Spleen (tissue), 11 donors: ENCODE data around the gene NOP56. TPM values are rescaled to one million over a fixed set of nuclear protein-coding genes. Genes with fewer than 3 reads are reported as not detected.
"Not testable (repeated sequence)": the region's sequence is repeated elsewhere in the genome, so short reads cannot be mapped to it uniquely, and the experiment has no call there.

ENCODE experiments used
- DNase-seq: peaks from one replicate; pipeline ENCODE4 v3.0.0-alpha.2; 2020
- H3K27ac ChIP-seq, 8 donors: fragments of 200-600 bp; sonication (generic) in 7 of 8; 1 replicate in 4 of 8; 2 replicates in 4 of 8; pipeline versions ENCODE4 v1.5.0 to v1.8.0; 2016 to 2021; ENCODE audit warnings: inconsistent platforms in 4 of 8, mild to moderate bottlenecking in 4 of 8, moderate library complexity in 1 of 8
- H3K27me3 ChIP-seq, 7 donors: fragments of 200-600 bp; sonication (generic) in 6 of 7; replicated peaks in 1 of 7; 1 replicate in 4 of 7; 2 replicates in 3 of 7; pipeline versions ENCODE4 v1.5.0 to v1.8.0; 2016 to 2021; ENCODE audit warnings: inconsistent platforms in 3 of 7, mild to moderate bottlenecking in 1 of 7
- H3K36me3 ChIP-seq, 6 donors: fragments of 200-600 bp; sonication (generic) in 5 of 6; 1 replicate in 4 of 6; 2 replicates in 2 of 6; pipeline versions ENCODE4 v1.5.0 to v1.8.0; 2016 to 2021; ENCODE audit warnings: inconsistent platforms in 2 of 6
- H3K4me1 ChIP-seq, 6 donors: fragments of 200-600 bp; sonication (generic) in 5 of 6; 1 replicate in 3 of 6; 2 replicates in 3 of 6; pipeline versions ENCODE4 v1.5.0 to v1.8.0; 2016 to 2021; ENCODE audit warnings: inconsistent platforms in 3 of 6
- H3K4me3 ChIP-seq, 8 donors: fragments of 200-600 bp; sonication (generic) in 7 of 8; 1 replicate in 4 of 8; 2 replicates in 4 of 8; pipeline versions ENCODE4 v1.5.0 to v1.8.0; 2016 to 2021; ENCODE audit warnings: inconsistent platforms in 4 of 8, mild to moderate bottlenecking in 4 of 8, moderate library complexity in 2 of 8
- H3K9me3 ChIP-seq, 8 donors: fragments of 200-600 bp; sonication (generic) in 7 of 8; 1 replicate in 4 of 8; 2 replicates in 4 of 8; pipeline versions ENCODE4 v1.5.0 to v1.8.0; 2016 to 2021; ENCODE audit warnings: inconsistent platforms in 4 of 8
- CTCF ChIP-seq, 11 experiments: fragments of 200-600 bp in 7 of 11; fragments of 450-650 bp in 4 of 11; sonication (generic) in 4 of 11; IDR thresholded peaks in 8 of 11; conservative IDR thresholded peaks in 3 of 11; 1 replicate in 7 of 11; 2 replicates in 4 of 11; pipeline versions ENCODE4 v1.4.0 to v1.8.0; 2016 to 2021; ENCODE audit warnings: antibody characterized with exemption in 11 of 11, inconsistent platforms in 4 of 11, mild to moderate bottlenecking in 1 of 11
- POLR2A ChIP-seq, 3 donors: fragments of 450-650 bp; IDR thresholded peaks; one replicate each; pipeline ENCODE4 v1.5.1; 2017; ENCODE audit warnings: antibody characterized with exemption in 3 of 3, mild to moderate bottlenecking in 1 of 3
- POLR2AphosphoS5 ChIP-seq, 3 donors: sonication (generic); formaldehyde crosslinking; IDR thresholded peaks; one replicate each; pipeline ENCODE4 v1.5.1; 2017; ENCODE audit warnings: antibody characterized with exemption in 3 of 3
- WGBS, 5 donors: extraction: QIAGEN DNeasy Blood & Tissue Kit in 3 of 5; methylation state at CpG; one replicate each; pipeline versions ENCODE4 v1.1.5 to v1.1.7; 2013 to 2018; 5-methylcytosine and 5-hydroxymethylcytosine counted together
- intact Hi-C: fragments of 100-400 bp; cut with DNase I; formaldehyde crosslinking; loops from one replicate; pipeline ENCODE4 v1.15.0; 2023; ENCODE audit warnings: low total_unique reads
- polyA plus RNA-seq, 3 donors: library from polyadenylated mRNA; stranded (reverse); fragments of 200-250 nt; gene quantifications; one replicate each; pipeline ENCODE4 v1.2.1, GENCODE V29; 2013
- total RNA-seq, 7 donors: library from RNA; depleted of rRNA in 3 of 7; stranded (reverse); fragments of >200 nt in 3 of 7; fragmentation: NEBNext Ultra II Directional in 4 of 7; extraction: Animal tissue kit (Norgen Biotek cat#: 25700) in 4 of 7; gene quantifications; one replicate each; pipeline versions ENCODE4 v1.1.0 to v1.2.1, GENCODE V29; 2016 to 2021
- donor health status: healthy with polysubstance abuse.
- donor health status: DM: no; HTN: no; CAD: no; lungs with moderate emphysema.
- donor health status: DM: no; HTN: no; CAD: no.
- donor health status: Bipolar disorder and iron deficiency.
- donor health status: healthy.
- donor health status: DM: no; HTN: no; CAD: no.
- donor health status: DM: yes; HTN: yes; CAD: no.

NOP56 gene
- total and polyA plus RNA-seq, 10 donors = 82.1 to 208 (median 136) TPM

- intact Hi-C loops = loop anchor here (10.0 kb wide), 1 partner anchor 175 kb away; no protein-coding TSS in a partner anchor
- H3K9me3 ChIP-seq = no peaks in the 10 kb centered on the region
- DNase-seq = no peak
- H3K36me3 ChIP-seq = no peaks in the 10 kb centered on the region
- peaks cover 0 to 14% (median 0%) of the 10 kb centered on the region in 7 donors for H3K27me3 ChIP-seq
- WGBS, 5 donors = 58 to 68% (median 64%) methylated on average over 4 of the region's 4 CpGs
- no peak overlapping the region for H3K4me3 ChIP-seq
- H3K4me1 ChIP-seq = peaks cover 0 to 4% (median 1%) of the 10 kb centered on the region in 6 donors
- no peak for TF ChIP-seq POLR2A (IDR thresholded peaks at IDR 0.05)
- no peak for TF ChIP-seq POLR2AphosphoS5 (IDR thresholded peaks at IDR 0.05)
- no peak for TF ChIP-seq CTCF (IDR thresholded peaks at IDR 0.05 in 8 of 11, conservative IDR thresholded peaks at IDR 0.05 in 3 of 11)
- H3K27ac ChIP-seq = no peak overlapping the region
Observed at GRCh38 chr20:2680046-2680445, 27.6 kb downstream of the NOP56 start.

- H3K4me3 ChIP-seq, H3K36me3 ChIP-seq, H3K27ac ChIP-seq, H3K9me3 ChIP-seq, H3K4me1 ChIP-seq, DNase-seq: not testable (repeated sequence)
- peaks cover 0 to 21% (median 6%) of the 10 kb centered on the region in 7 donors for H3K27me3 ChIP-seq
- WGBS, 5 donors = 57 to 79% (median 66%) methylated on average over 3 of the region's 3 CpGs
- intact Hi-C loops = loop anchor here (10.0 kb wide), 1 partner anchor 173 kb away; no protein-coding TSS in a partner anchor
Observed at GRCh38 chr20:2682040-2682439, 29.6 kb downstream of the NOP56 start.

DNA sequence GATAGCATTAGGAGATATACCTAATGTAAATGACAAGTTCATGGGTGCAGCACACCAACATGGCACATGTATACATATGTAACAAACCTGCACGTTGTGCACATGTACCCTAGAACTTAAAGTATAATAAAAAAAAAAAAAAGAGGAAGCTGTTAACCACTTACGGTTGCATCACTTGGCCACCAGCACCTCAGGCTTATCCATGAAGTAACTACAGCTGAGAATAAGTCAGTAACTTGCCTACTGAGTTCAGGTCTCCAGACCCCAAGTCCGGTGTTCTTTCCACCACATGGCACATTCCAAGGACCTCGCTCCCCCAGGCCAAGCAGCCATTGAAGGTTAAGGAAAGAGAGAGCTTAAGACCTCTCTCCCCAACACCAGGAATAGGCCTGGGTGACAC lies 32.4 kb downstream of the NOP56 start:
- peaks cover 0 to 18% (median 11%) of the 10 kb centered on the region in 6 donors for H3K4me1 ChIP-seq
- H3K4me3 ChIP-seq, H3K27ac ChIP-seq, H3K36me3 ChIP-seq, H3K9me3 ChIP-seq: not testable (repeated sequence)
- WGBS, 5 donors = 29 to 58% (median 43%) methylated on average over 4 of the region's 4 CpGs
- intact Hi-C loops = loop anchor here (10.0 kb wide), 1 partner anchor 170 kb away; no protein-coding TSS in a partner anchor
- H3K27me3 ChIP-seq = peaks cover 0 to 40% (median 6%) of the 10 kb centered on the region in 7 donors
- DNase-seq = peak; percentile 16

DNA sequence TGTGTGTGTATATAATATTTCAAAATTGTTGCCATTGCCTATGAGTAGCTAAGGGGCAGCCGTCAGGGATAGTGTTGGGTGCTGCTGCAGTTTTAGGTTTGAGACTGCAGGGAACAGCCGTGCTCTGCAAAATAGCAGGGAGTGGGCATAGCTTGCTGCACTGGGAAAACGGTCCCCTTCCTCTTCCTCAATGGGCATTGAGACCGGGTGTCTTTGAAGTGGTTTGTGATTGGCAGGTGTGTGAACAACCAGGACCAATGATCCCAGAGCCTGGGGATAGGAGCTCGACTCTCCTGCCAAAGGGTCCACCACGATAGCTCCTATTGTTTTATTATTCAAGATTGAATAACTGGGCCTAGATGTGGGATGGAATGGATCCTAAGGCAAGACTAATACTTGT lies 35.1 kb downstream of the NOP56 start:
- Histone ChIP-seq H3K27ac (no peak overlapping the region), H3K27me3 (peaks cover 0 to 57% (median 10%) of the 10 kb centered on the region in 7 donors), H3K4me3 (no peak overlapping the region), H3K36me3 (no peaks in the 10 kb centered on the region), H3K4me1 (peaks cover 5 to 28% (median 20%) of the 10 kb centered on the region in 6 donors), H3K9me3 (no peaks in the 10 kb centered on the region)
- whole genome bisulfite sequencing, 5 donors = 40 to 55% (median 47%) methylated on average over 6 of the region's 6 CpGs
- peak; percentile 13 for DNase-seq
- intact Hi-C loops = loop anchor here (10.0 kb wide), 1 partner anchor 167 kb away; no protein-coding TSS in a partner anchor
- TF ChIP-seq POLR2AphosphoS5 (IDR thresholded peaks at IDR 0.05) (no peak), CTCF (IDR thresholded peaks at IDR 0.05 in 8 of 11, conservative IDR thresholded peaks at IDR 0.05 in 3 of 11) (no peak), POLR2A (IDR thresholded peaks at IDR 0.05) (no peak)

DNA sequence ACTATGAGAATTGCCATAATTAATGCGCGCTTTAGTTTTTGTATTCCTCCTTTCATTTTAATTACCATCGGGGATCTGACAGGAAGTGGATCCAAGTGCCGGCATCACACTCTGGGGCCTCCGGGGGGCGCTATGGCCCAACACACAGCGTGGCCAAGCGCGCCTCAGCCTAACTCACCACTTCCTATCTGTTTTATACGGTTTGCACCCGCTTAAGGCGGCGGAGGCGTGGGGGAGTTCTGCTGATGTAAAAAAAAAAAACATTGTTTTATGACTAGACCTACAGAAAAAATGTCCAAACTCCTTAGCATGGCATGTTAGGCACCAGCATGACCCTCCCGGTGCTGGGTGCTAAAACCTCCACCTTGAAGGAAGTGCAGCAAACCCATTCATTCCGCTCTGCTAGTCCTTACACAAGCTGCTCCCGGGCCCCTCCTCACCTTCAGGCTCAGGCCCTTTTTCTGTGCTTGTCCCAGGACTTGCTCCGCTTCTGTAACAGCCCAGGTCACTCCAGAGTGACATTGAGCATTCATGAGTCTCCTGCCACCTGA lies 35.7 kb downstream of the NOP56 start:
- intact Hi-C loops = loop anchor here (10.0 kb wide), 1 partner anchor 167 kb away; no protein-coding TSS in a partner anchor
- TF ChIP-seq POLR2AphosphoS5 (IDR thresholded peaks at IDR 0.05) = peak; percentile 18 to 33 (median 29)
- TF ChIP-seq POLR2A (IDR thresholded peaks at IDR 0.05) = no peak
- peak; percentile 54 to 85 (median 65) for TF ChIP-seq CTCF (IDR thresholded peaks at IDR 0.05 in 8 of 11, conservative IDR thresholded peaks at IDR 0.05 in 3 of 11)
- Histone ChIP-seq H3K27me3 (peaks cover 0 to 59% (median 10%) of the 10 kb centered on the region in 7 donors), H3K4me1 (peaks cover 5 to 28% (median 20%) of the 10 kb centered on the region in 6 donors), H3K4me3 (no peak overlapping the region), H3K36me3 (no peaks in the 10 kb centered on the region), H3K9me3 (no peaks in the 10 kb centered on the region), H3K27ac (no peak overlapping the region)
- 14 to 19% (median 14%) methylated on average over 18 of the region's 18 CpGs for WGBS, 5 donors
- DNase-seq = peak; percentile 87
